ENCODE measurements around the gene PTPN9.

The PTPN9 gene

GRCh38 chr15:75416584-75416983 is 162.5 kb downstream of the PTPN9 start:
- no peak for DNase-seq (ENCODE audit: low spot score)

All from AG20443 (cell line).